HG02763 (cell line): ENCODE data around the gene YPEL4.

Source experiments
- ATAC-seq: cut with Tn5 transposase; IDR thresholded peaks from one replicate; pipeline ENCODE4 v1.9.1; 2021; ENCODE audit warnings: mild to moderate bottlenecking, moderate library complexity; ENCODE audit not compliant: unreplicated experiment

The YPEL4 gene

GRCh38 chr11:57634311-57634710 is 15.4 kb downstream of the YPEL4 start:
- ATAC-seq, result no peak

- ATAC-seq, result no peak
Measured at GRCh38 chr11:57633394-57634070, 16.2 kb downstream of the YPEL4 start.

- no peak for ATAC-seq
Measured at GRCh38 chr11:57632116-57632515, 17.6 kb downstream of the YPEL4 start.

- no peak for ATAC-seq
Measured at GRCh38 chr11:57630171-57630570, 19.5 kb downstream of the YPEL4 start.

- ATAC-seq, result no peak
Measured at GRCh38 chr11:57626895-57627294, 22.8 kb downstream of the YPEL4 start.

- no peak for ATAC-seq
Measured at GRCh38 chr11:57624864-57625263, 24.8 kb downstream of the YPEL4 start.

GRCh38 chr11:57622263-57622662 is 27.4 kb downstream of the YPEL4 start:
- ATAC-seq, result no peak

GRCh38 chr11:57620467-57620866 is 29.2 kb downstream of the YPEL4 start:
- no peak for ATAC-seq

GRCh38 chr11:57619331-57619730 is 30.4 kb downstream of the YPEL4 start:
- ATAC-seq, result no peak

GRCh38 chr11:57618438-57618837 is 31.3 kb downstream of the YPEL4 start:
- no peak for ATAC-seq

GRCh38 chr11:57616595-57616994 is 33.1 kb downstream of the YPEL4 start:
- no peak for ATAC-seq

GRCh38 chr11:57615308-57615707 is 34.4 kb downstream of the YPEL4 start:
- ATAC-seq, result no peak

GRCh38 chr11:57614234-57614772 is 35.4 kb downstream of the YPEL4 start:
- no peak for ATAC-seq

GRCh38 chr11:57610170-57610569 is 39.5 kb downstream of the YPEL4 start:
- no peak for ATAC-seq

GRCh38 chr11:57605028-57605420 is 44.7 kb downstream of the YPEL4 start:
- no peak for ATAC-seq

GRCh38 chr11:57604296-57605027 is 45.2 kb downstream of the YPEL4 start:
- no peak for ATAC-seq

- no peak for ATAC-seq
Measured at GRCh38 chr11:57601297-57601696, 48.4 kb downstream of the YPEL4 start.

- no peak for ATAC-seq
Measured at GRCh38 chr11:57599381-57599780, 50.3 kb downstream of the YPEL4 start.

GRCh38 chr11:57598831-57599155 is 50.9 kb downstream of the YPEL4 start:
- ATAC-seq, result no peak

GRCh38 chr11:57597916-57598830 is 51.5 kb downstream of the YPEL4 start:
- ATAC-seq, result no peak

GRCh38 chr11:57597461-57597915 is 52.2 kb downstream of the YPEL4 start, which contains the start of gene SERPING1:
TSS of gene SERPING1 (plus strand) at chr11:57597685. CDS start at chr11:57598271, 586 bp downstream.
- no peak for ATAC-seq
